GM12892 (cell line): Measurements from ENCODE around the gene SPSB1.

Experiments used
- POLR2A ChIP-seq: IDR thresholded peaks from 2 replicates; pipeline ENCODE4 v1.6.1; 2011; ENCODE audit warnings: low read depth, low read length, control low read depth
- POLR2AphosphoS5 ChIP-seq: IDR thresholded peaks from 2 replicates; pipeline ENCODE4 v1.6.1; 2011; ENCODE audit warnings: low read depth, low read length, control low read depth

- TF ChIP-seq POLR2A (no peak), POLR2AphosphoS5 (no peak)
These were observed 28.5 kb upstream of the SPSB1 start for GRCh38 chr1:9263984-9264872.
